GM21528 (cell line): Measurements from ENCODE around the gene ALDH7A1.

Experiments used
- ATAC-seq: cut with Tn5 transposase; IDR thresholded peaks from one replicate; pipeline ENCODE4 v1.9.1; 2021; ENCODE audit warnings: mild to moderate bottlenecking, moderate library complexity; ENCODE audit not compliant: unreplicated experiment, low FRiP score

Gene ALDH7A1

GRCh38 chr5:126481243-126481642 lies 113.8 kb downstream of the ALDH7A1 start:
- ATAC-seq, result no peak
